HepG2 (cell line): Measurements from ENCODE around the gene SLC5A10. TPM values are rescaled to one million over a fixed set of nuclear protein-coding genes. Genes with fewer than 3 reads are reported as not detected.
A peak's percentile ranks its signal among the peaks of the same experiment; 100 is the strongest.

ENCODE experiments used
- ATF5 ChIP-seq: sonication (generic); formaldehyde crosslinking; IDR thresholded peaks from 2 replicates; pipeline ENCODE4 v1.4.0; 2020; ENCODE audit warnings: mild to moderate bottlenecking, low read depth, missing genetic modification reagents
- CBX2 ChIP-seq, 2 experiments: fragments of 200-600 bp in 1 of 2; sonication (generic); formaldehyde crosslinking in 1 of 2; IDR thresholded peaks; 2 replicates each; pipeline versions ENCODE4 v1.7.0 to v1.8.1; 2018 to 2022; ENCODE audit warnings: low read depth in 2 of 2, low read length in 1 of 2, mild to moderate bottlenecking in 1 of 2, missing genetic modification reagents in 1 of 2
- FIP1L1 ChIP-seq: fragments of 200-400 bp; formaldehyde crosslinking; IDR thresholded peaks from 2 replicates; pipeline ENCODE4 v1.6.1; 2018; ENCODE audit warnings: low read depth, mild to moderate bottlenecking, low read length, moderate library complexity, borderline replicate concordance; ENCODE audit not compliant: insufficient read depth
- FUBP1 ChIP-seq: sonication (generic); formaldehyde crosslinking; IDR thresholded peaks from 2 replicates; pipeline ENCODE4 v1.5.1; 2020; ENCODE audit warnings: missing genetic modification reagents, mild to moderate bottlenecking, borderline replicate concordance
- MAFF ChIP-seq: IDR thresholded peaks from 2 replicates; pipeline ENCODE4 v1.6.1; 2011; ENCODE audit warnings: low read depth, low read length, improper control_type of control experiment
- MAX ChIP-seq: IDR thresholded peaks from 2 replicates; pipeline ENCODE4 v1.6.1; 2012; ENCODE audit warnings: inconsistent platforms
- MXD1 ChIP-seq: sonication (generic); formaldehyde crosslinking; IDR thresholded peaks from 2 replicates; pipeline ENCODE4 v1.4.0; 2020; ENCODE audit warnings: mild to moderate bottlenecking, missing genetic modification reagents
- MXD4 ChIP-seq: IDR thresholded peaks from 2 replicates; pipeline ENCODE4 v1.6.1; 2016; ENCODE audit warnings: mild to moderate bottlenecking, missing biosample characterization, missing genetic modification reagents
- NRL ChIP-seq: sonication (generic); formaldehyde crosslinking; IDR thresholded peaks from 2 replicates; pipeline ENCODE4 v1.5.0; 2020; ENCODE audit warnings: missing genetic modification reagents, mild to moderate bottlenecking, moderate library complexity, borderline replicate concordance
- STAT6 ChIP-seq: sonication (generic); formaldehyde crosslinking; IDR thresholded peaks from 2 replicates; pipeline ENCODE4 v1.4.0; 2020; ENCODE audit warnings: missing genetic modification reagents, mild to moderate bottlenecking, borderline replicate concordance
- TSC22D2 ChIP-seq: sonication (generic); formaldehyde crosslinking; IDR thresholded peaks from 2 replicates; pipeline ENCODE4 v1.5.1; 2020; ENCODE audit warnings: missing genetic modification reagents, mild to moderate bottlenecking, borderline replicate concordance
- UBTF ChIP-seq: sonication (generic); formaldehyde crosslinking; IDR thresholded peaks from 2 replicates; pipeline ENCODE4 v1.4.0; 2020; ENCODE audit warnings: mild to moderate bottlenecking, missing genetic modification reagents
- ZFP41 ChIP-seq: sonication (generic); formaldehyde crosslinking; IDR thresholded peaks from 2 replicates; pipeline ENCODE4 v1.4.0; 2020; ENCODE audit warnings: mild to moderate bottlenecking, missing genetic modification reagents, borderline replicate concordance
- ZFP62 ChIP-seq: sonication (generic); formaldehyde crosslinking; IDR thresholded peaks from 2 replicates; pipeline ENCODE4 v1.4.0; 2020; ENCODE audit warnings: missing genetic modification reagents
- ZNF121 ChIP-seq: sonication (generic); formaldehyde crosslinking; IDR thresholded peaks from 2 replicates; pipeline ENCODE4 v1.5.0; 2020; ENCODE audit warnings: mild to moderate bottlenecking, missing genetic modification reagents
- ZNF572 ChIP-seq: sonication (generic); formaldehyde crosslinking; IDR thresholded peaks from 2 replicates; pipeline ENCODE4 v1.5.1; 2020; ENCODE audit warnings: mild to moderate bottlenecking, missing genetic modification reagents
- polyA plus RNA-seq, 8 experiments: library from polyadenylated mRNA; depleted of rRNA in 3 of 8; stranded (reverse) in 7 of 8; unstranded in 1 of 8; fragments of >200 nt; fragmentation: Illumina TruSeq in 4 of 8; extraction: Trizol in 4 of 8; gene quantifications; 2 replicates each; pipeline versions ENCODE4 v1.2.1 to v1.2.3, GENCODE V29; 2011 to 2016; ENCODE audit warnings: low read depth in 4 of 8, missing spikeins in 1 of 8, mixed read lengths in 1 of 8; ENCODE audit not compliant: insufficient read depth in 1 of 8
- total RNA-seq, 5 experiments: library from RNA; depleted of rRNA; stranded (reverse); fragments of >200 nt; fragmentation: Illumina TruSeq; extraction: Trizol; gene quantifications; 2 replicates each; pipeline ENCODE4 v1.2.3, GENCODE V29; 2016; ENCODE audit warnings: low read depth in 1 of 5
- TF ChIP-seq, protein P1 (sequence below): sonication (generic); formaldehyde crosslinking; IDR thresholded peaks from 2 replicates; pipeline ENCODE4 v1.5.0; 2020; ENCODE audit warnings: missing genetic modification reagents

The SLC5A10 gene
- total and polyA plus RNA-seq, 2 of the 13 experiments (the other 11 are each of a cell fraction or from before 2014, with no cell fraction given): 0.05 TPM; not detected in 1

- TF ChIP-seq FUBP1 (no peak), FIP1L1 (0 out of 2 replicates have a peak, but pooled peaks have one; percentile 10), MXD1 (CRISPR knock-in tag) (0 out of 2 replicates have a peak, but pooled peaks have one; percentile 58), MXD4 (CRISPR knock-in tag) (0 out of 2 replicates have a peak, but pooled peaks have one; percentile 41), CBX2 (IDR thresholded peaks at IDR 0.05; ENCODE audit: low read depth, low read length) (no peak), CBX2 (CRISPR knock-in tag; IDR thresholded peaks at IDR 0.05; ENCODE audit: low read depth) (no peak), STAT6 (CRISPR knock-in tag) (no peak), ZNF121 (CRISPR knock-in tag) (no peak), ZNF572 (CRISPR knock-in tag) (no peak), ZFP41 (CRISPR knock-in tag) (no peak), TSC22D2 (CRISPR knock-in tag) (no peak), ZFP62 (CRISPR knock-in tag) (no peak), MAX (no peak), NRL (0 out of 2 replicates have a peak, but pooled peaks have one; percentile 22), UBTF (CRISPR knock-in tag) (no peak), MAFF (no peak), ATF5 (CRISPR knock-in tag) (no peak)
- TF ChIP-seq, protein P1, sequence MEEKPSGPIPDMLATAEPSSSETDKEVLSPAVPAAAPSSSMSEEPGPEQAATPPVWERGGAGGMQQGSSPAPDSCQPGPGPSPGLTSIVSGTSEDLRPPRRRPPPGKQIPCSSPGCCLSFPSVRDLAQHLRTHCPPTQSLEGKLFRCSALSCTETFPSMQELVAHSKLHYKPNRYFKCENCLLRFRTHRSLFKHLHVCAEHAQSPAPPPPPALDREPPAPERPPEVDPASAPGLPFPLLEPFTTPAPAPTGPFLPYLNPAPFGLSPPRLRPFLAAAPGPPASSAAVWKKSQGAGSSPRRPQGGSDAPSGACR (CRISPR knock-in tag): no peak
Observed at GRCh38 chr17:19005137-19005773, 53.3 kb downstream of the SLC5A10 start (continued).
